GM12892 (cell line): ENCODE measurements around the gene IL1RAPL1.

Experiments used
- DNase-seq: peaks from one replicate; pipeline ENCODE4 v3.0.0; 2011; ENCODE audit not compliant: insufficient read length
- FAIRE-seq: peaks from 2 replicates; lab custom pipeline; 2011; peaks lifted over from hg19 to GRCh38; lab: Jason Lieb, UNC
- POLR2A ChIP-seq: IDR thresholded peaks from 2 replicates; pipeline ENCODE4 v1.6.1; 2011; ENCODE audit warnings: low read depth, low read length, control low read depth
- POLR2AphosphoS5 ChIP-seq: IDR thresholded peaks from 2 replicates; pipeline ENCODE4 v1.6.1; 2011; ENCODE audit warnings: low read depth, low read length, control low read depth
- TAF1 ChIP-seq: IDR thresholded peaks from 2 replicates; pipeline ENCODE4 v1.6.1; 2011; ENCODE audit warnings: low read depth, mild to moderate bottlenecking, control low read depth, low read length, borderline replicate concordance

IL1RAPL1 gene

GRCh38 chrX:29788991-29789699 lies 1201.9 kb downstream of the IL1RAPL1 start:
- no peak for FAIRE-seq
- no peak for DNase-seq
- no peak for TF ChIP-seq POLR2AphosphoS5
- no peak for TF ChIP-seq POLR2A
- no peak for TF ChIP-seq TAF1

- no peak for DNase-seq
- no peak for FAIRE-seq
- TF ChIP-seq TAF1 (no peak), POLR2AphosphoS5 (no peak), POLR2A (no peak)
These were observed 1205.1 kb downstream of the IL1RAPL1 start for GRCh38 chrX:29792335-29792734.

- no peak for TF ChIP-seq POLR2A
- no peak for TF ChIP-seq POLR2AphosphoS5
- no peak for TF ChIP-seq TAF1
- no peak for FAIRE-seq
- DNase-seq = no peak
These were observed 1209.9 kb downstream of the IL1RAPL1 start for GRCh38 chrX:29797156-29797555.

- TF ChIP-seq POLR2AphosphoS5 (no peak), POLR2A (no peak), TAF1 (no peak)
- no peak for DNase-seq
- FAIRE-seq = no peak
These were observed 1211.2 kb downstream of the IL1RAPL1 start for GRCh38 chrX:29798469-29798868.

GRCh38 chrX:29813174-29813573 lies 1225.9 kb downstream of the IL1RAPL1 start:
- DNase-seq = no peak
- no peak for FAIRE-seq
- TF ChIP-seq TAF1 = no peak
- no peak for TF ChIP-seq POLR2AphosphoS5
- TF ChIP-seq POLR2A = no peak

GRCh38 chrX:29824176-29824906 lies 1237.1 kb downstream of the IL1RAPL1 start:
- DNase-seq (no peak), FAIRE-seq (no peak)
- TF ChIP-seq POLR2A (no peak), TAF1 (no peak), POLR2AphosphoS5 (no peak)

GRCh38 chrX:29826742-29827141 lies 1239.5 kb downstream of the IL1RAPL1 start:
- no peak for FAIRE-seq
- no peak for DNase-seq

GRCh38 chrX:29834311-29834710 lies 1247.1 kb downstream of the IL1RAPL1 start:
- no peak for DNase-seq
- no peak for FAIRE-seq
- TF ChIP-seq POLR2A = no peak
- TF ChIP-seq TAF1 = no peak
- no peak for TF ChIP-seq POLR2AphosphoS5

More at GRCh38 chrX:29826742-29827141, 1239.5 kb downstream of the IL1RAPL1 start:
- TF ChIP-seq POLR2A (no peak), POLR2AphosphoS5 (no peak), TAF1 (no peak)

- no peak for FAIRE-seq
- DNase-seq = no peak
- TF ChIP-seq POLR2AphosphoS5 (no peak), POLR2A (no peak), TAF1 (no peak)
These were observed 1247.5 kb downstream of the IL1RAPL1 start for GRCh38 chrX:29834764-29835163.

- no peak for TF ChIP-seq POLR2AphosphoS5
- TF ChIP-seq POLR2A = no peak
- no peak for TF ChIP-seq TAF1
- no peak for DNase-seq
- no peak for FAIRE-seq
These were observed 1254.5 kb downstream of the IL1RAPL1 start for GRCh38 chrX:29841750-29842149.

- TF ChIP-seq POLR2AphosphoS5 (no peak), POLR2A (no peak)
- no peak for DNase-seq
- no peak for FAIRE-seq
These were observed 1255.3 kb downstream of the IL1RAPL1 start for GRCh38 chrX:29842552-29842951.

- FAIRE-seq = no peak
- DNase-seq = no peak
- TF ChIP-seq POLR2AphosphoS5 = no peak
- TF ChIP-seq POLR2A = no peak
- TF ChIP-seq TAF1 = no peak
These were observed 1264.8 kb downstream of the IL1RAPL1 start for GRCh38 chrX:29851857-29852605.

GRCh38 chrX:29852767-29853166 lies 1265.5 kb downstream of the IL1RAPL1 start:
- DNase-seq = no peak
- TF ChIP-seq POLR2A = no peak
- TF ChIP-seq POLR2AphosphoS5 = no peak
- TF ChIP-seq TAF1 = no peak
- FAIRE-seq = no peak

- FAIRE-seq (no peak), DNase-seq (no peak)
- TF ChIP-seq POLR2A = no peak
- TF ChIP-seq TAF1 = no peak
- no peak for TF ChIP-seq POLR2AphosphoS5
These were observed 1271.5 kb downstream of the IL1RAPL1 start for GRCh38 chrX:29858714-29859113.
